Mammary microvascular endothelial cell (primary cell): ENCODE data around the gene RRAS2. TPM values are rescaled to one million over a fixed set of nuclear protein-coding genes. Genes with fewer than 3 reads are reported as not detected.

Source experiments
- total RNA-seq: library from RNA; depleted of rRNA; stranded (reverse); fragments of >200 nt; gene quantifications from 2 replicates; pipeline ENCODE4 v1.2.3, GENCODE V29; 2015

Gene RRAS2
- total RNA-seq, result 103 and 122 TPM in 2 replicates

DNA sequence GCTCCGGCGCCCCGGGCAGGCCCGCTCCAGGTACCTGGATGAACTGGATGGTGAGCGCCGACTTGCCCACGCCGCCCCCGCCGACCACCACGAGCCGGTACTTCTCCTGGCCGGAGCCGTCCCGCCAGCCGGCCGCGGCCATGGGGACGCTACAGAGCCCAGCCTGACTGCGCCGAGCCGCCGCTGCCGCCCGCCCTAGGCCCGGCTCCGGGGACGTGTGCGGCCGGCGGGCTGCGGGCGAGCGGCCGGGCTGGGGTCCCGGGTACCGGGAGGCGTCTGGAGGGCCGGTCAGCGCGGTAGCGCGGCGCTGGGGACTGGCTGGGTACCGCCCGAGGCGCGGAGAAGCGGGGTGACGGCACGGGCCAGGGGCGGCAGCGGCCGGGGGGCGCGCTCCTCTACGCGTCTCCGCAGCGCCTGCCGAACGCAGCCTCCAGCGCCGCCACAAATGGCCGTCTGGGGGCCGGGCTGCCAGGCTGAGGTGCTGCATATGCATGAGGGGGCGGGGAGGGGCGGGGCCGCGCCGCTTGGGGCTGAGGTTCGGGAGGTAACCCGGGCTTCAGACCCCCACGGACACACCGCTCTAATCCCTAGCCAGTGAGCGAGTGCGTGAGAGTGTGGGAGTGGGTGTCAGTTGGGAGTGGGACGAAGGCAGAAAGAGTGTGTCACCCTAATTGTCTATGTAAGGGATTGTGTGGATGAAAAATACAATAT, at the start of gene RRAS2:
Gene RRAS2 (minus strand): TSS at position 455 of the 711 bp plus-strand sequence. CDS start 313 bp downstream, at position 142.

Other genes starting within 250 kb of the RRAS2 start
- 172 and 174 TPM in 2 replicates for gene COPB1, start 140.6 kb upstream of the RRAS2 start, total RNA-seq
- gene PSMA1, start 161.2 kb upstream of the RRAS2 start, total RNA-seq, result 207 and 223 TPM in 2 replicates